NCI-H2196 (cell line): ENCODE results near the gene AGO4.
"Not testable (repeated sequence)": the region's sequence is repeated elsewhere in the genome, so short reads cannot be mapped to it uniquely, and the experiment has no call there.

Source experiments
- DNase-seq: peaks from one replicate; lab custom pipeline; 2025; ENCODE audit not compliant: unreplicated experiment; lab: John Stamatoyannopoulos, UW

The AGO4 gene

DNA sequence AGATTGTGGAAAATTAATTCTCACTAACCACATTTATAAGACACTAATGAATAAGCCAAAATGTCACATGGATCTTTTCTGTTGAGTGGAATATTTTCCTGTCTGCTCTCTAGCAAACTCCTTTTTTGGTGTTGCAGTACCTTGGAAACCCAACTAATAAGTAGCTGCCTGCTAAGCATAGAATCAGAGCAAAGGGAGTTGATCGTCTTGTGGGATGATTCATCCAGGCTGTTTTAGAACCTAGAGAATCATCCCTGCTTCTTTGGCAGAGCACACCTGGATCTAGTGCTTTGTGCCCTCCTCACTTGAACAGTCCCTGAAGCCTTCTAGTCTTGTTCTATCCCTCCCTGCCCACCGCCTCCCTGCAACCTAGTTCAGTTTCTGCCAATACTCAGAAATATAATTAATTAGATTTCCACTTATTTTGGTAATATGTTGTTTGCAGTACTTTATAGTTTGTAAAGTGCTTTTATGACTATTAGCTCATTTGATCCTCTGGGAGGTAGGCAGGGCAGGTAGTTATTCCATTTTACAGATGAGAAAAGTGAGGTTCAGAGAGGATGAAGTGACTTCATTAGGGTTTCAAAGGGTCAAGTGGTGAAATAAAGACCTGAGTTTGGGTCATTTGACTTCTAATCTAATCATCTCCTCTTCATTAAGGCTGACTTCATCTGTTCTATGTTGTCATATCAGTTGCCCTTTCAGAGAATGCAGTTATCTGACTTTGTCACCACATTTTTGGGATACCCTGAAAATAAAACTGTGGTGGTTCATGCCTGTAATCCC is 2.5 kb downstream of the AGO4 start:
- no peak for DNase-seq

DNA sequence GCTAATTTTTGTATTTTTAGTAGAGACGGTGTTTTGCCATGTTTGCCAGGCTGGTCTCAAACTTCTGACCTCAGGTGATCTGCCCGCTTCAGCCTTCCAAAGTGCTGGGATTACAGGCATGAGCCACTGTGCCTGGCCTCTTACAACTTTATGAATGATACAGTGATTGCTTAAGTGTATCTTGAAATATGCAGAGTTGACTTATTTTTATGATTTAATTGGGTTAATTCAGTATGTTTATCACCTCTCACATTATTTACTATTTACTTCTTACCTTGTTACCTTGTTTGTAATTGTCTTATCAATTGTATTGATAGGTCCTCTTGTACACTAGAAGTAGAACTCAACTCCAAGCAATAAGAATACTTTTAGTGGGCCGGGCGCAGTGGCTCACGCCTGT is 4.9 kb downstream of the AGO4 start:
- DNase-seq = not testable (repeated sequence)

DNA sequence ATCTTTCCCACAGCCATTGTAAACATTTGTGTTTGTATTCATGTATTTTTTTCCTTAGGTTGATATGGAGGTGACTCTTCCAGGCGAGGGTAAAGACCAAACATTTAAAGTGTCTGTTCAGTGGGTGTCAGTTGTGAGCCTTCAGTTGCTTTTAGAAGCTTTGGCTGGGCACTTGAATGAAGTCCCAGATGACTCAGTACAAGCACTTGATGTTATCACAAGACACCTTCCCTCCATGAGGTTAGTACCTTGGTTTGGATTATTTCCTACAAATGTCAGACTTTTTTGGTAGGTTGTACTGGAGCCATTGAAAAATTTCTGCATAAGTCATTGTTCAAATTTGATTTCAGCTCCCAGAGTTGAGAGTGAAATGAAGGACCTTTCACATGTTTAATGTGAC is 17.4 kb downstream of the AGO4 start:
- no peak for DNase-seq

DNA sequence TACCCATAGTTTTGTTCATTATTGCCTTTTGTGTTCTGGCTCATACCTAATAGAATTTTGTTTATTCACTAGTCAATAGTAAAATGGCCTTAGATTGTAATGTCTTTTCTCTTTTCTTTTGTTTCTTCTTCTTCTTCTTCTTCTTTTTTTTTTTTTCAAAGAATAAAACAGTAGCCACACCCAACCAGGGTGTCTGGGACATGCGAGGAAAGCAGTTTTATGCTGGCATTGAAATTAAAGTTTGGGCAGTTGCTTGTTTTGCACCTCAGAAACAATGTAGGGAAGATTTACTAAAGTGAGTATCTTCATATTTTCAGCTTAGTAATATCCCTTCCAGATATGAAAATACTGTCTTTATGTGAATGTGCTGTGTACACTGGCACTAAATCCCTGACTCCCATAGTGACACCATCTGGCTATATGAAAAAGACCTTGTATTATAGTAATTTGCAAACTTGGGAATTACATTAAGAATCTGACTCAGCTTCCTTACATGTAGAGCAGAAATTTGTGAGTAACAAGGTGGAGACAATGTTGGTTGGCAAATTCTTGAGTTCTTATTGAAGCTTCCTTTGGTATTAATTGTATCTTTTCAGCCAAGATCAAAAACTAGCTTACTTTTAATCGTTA is 24.6 kb downstream of the AGO4 start:
- DNase-seq = no peak

DNA sequence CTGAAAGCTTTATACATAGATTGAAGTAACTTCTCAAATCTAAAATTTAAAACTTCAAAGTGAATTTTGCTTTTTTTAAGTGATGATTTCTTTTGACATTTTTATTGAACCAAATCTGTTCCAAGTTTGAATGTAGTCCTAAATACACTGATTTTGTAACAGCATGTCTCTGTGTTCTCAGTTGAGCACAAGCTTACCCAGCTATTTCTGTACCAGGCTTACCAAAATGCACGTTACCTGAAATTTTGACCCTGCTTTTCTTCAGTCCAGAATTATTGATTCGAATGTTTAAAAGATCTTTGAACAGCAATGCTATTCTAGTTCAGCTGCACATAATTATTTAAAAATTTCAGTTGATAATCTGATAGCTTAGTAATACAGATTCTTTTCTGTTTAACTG is 25.6 kb downstream of the AGO4 start:
- no peak for DNase-seq

DNA sequence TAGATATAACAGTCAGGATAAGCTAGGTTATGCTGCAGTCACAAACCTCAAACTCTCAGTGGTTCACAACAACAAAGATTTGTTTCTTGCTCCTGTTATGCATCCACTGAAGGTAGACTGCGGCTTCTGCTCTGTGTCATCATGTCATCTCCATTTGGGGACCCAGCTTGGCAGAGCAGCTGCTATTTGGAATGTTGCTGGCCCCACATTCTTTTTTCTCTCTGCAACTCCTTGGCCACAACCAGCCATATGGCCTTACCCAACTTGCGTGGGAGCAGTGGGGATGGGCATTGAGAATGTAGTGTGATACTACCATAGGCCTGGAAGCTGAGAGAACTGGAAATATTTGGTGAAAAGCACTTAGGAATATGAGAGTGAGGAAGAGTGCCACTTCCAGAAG is 26.4 kb downstream of the AGO4 start:
- no peak for DNase-seq

DNA sequence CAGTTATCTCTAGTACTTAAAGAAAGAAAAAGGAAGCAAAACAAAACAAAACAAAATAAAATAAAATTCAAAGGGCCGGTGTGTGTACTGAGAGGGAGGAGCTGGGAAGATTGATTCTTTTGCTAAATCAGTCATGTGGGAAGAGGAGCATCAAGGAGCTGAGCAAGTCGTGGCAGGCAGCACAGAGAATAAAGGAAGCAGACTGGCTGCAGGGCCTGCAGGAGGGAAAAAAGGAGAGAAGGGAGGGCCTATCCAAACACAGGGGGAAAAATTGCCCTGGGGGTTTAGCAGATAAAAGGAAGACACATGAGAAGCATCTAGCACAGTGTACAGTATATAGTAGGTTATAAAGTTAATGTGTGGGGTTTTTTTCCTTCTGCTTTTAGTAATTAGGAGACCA is 27.6 kb downstream of the AGO4 start:
- no peak for DNase-seq

DNA sequence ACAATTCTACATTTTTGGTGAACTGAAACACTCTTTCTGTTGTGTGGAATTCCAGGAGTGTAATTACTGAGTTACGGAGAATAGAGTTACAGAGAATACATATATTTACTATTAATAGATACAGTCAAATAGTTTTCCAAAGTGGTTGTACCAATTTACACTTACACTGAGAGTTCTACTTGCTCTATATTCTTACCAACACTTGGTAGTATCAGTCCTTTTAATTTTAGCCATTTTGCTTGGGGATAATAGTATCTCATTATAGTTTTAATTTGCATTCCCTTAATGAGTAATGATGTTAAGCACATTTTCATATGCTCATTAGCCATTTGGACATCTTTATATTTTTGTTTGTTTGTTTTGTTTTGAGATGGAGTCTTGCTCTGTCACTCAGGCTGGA is 28.9 kb downstream of the AGO4 start:
- DNase-seq = no peak

DNA sequence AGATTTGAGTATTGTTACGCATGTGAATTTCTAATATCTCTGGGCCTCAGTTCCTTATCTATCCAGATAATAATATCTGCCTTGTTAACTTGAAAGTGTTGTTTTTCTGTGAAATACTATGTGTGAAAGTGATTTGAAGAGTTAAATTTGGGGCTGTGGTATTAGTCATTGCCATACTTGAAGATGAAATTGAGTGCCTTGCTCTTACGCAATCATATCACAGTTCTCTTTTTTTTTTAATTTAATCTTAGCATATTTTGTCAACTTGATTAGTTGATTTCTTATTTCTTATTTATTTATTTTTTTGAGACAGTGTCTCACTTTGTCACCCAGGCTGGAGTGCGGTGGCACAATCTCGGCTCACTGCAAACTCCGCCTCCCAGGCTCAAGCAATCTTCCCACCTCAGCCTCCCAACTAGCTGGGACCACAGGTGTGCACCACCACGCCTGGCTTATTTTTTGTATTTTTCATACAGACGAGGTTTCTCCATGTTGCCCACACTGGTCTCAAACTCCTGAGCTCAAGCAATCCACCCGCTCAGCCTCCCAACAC is 31.0 kb downstream of the AGO4 start:
- no peak for DNase-seq

DNA sequence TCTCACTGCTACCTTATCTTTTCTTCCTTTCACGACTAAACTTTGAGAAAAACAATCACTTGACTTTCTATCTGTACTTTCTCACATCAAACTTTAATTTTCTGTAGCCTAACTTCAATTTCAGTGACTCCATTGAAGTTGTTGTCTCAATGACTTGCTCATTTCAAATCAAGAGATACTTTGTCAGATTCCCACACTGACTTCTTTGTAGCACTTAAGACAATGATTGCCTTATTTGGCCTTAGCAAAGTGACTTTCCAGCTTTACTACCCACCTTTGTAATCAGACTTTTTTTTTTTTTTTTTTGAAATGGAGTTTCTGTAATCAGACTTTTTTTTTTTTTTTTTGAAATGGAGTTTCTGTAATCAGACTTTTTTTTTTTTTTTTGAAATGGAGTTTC is 37.0 kb downstream of the AGO4 start:
- DNase-seq = no peak

DNA sequence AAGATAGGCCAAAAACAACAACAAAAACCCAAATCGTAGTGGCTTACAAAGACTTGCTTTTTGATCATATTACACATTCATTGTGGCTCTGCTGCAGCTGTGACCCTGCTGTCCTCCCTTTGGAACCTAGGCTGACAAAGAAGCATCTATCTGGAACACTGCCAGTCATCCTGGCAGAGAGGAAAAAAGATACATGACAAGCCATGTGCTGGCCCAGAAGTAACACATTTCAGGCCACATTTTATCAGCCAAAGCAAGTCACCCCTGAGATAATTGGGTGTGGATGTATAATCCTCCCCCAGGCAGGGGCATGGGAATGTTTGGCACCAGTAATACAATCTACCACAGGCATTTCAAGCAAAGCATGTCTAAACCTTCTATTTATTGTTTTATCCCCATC is 38.0 kb downstream of the AGO4 start:
- no peak for DNase-seq

DNA sequence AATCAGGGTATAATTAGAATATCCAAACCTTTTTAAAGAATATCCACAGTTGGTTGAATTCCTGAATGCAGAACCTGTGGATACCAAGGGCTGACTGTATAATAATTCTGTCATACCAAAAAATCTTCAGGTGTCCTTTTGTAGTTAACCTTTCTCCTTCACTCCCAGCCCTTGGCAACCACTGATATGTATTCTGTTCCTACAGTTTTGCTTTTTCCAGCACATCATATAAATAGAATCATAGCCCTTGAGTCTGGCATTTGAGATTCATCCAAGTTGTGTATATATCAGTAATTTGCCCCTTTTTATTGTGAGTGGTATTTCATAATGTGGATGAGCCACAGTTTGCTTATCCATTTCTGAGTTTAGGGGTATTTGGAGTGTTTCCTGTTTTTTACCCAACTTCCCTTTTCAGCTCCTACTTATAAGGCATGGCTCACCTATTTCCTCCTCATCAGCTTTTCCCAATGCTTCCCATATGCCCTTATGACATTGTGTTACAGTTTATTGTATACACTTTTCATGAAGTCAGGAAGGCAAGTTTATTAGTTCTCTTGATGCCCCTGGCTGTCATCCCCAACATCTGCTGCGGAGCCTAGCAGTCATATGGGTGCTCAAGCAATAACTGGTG is 40.2 kb downstream of the AGO4 start:
- no peak for DNase-seq

DNA sequence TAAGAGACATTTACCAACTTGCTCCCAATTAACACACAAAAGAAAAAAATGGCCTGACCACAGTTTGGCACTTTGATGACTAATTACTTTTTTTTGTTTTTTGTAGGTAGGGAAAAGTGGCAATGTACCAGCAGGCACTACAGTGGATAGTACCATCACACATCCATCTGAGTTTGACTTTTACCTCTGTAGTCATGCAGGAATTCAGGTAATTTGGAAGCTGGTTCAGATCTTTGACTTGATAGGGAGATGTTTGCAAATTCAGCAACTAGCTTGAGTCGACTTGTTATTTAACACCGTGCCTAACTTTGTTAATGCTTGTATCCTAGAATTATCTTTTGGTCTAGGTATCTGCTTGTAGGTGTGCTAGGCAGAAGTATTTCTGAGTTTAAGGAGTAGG is 42.2 kb downstream of the AGO4 start:
- DNase-seq = no peak

DNA sequence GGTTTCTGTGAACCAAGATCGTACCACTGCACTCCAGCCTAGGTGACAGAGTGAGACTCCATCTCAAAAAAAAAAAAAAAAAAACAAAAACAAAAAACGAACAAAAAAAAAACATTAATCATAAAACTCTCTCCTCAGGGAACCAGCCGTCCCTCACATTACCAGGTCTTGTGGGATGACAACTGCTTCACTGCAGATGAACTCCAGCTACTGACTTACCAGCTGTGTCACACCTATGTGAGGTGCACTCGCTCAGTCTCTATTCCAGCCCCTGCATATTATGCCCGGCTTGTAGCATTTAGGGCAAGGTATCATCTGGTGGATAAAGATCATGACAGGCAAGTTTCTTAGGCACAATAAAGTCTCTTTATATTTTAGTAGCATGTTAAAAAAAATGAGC is 42.9 kb downstream of the AGO4 start:
- DNase-seq = no peak

DNA sequence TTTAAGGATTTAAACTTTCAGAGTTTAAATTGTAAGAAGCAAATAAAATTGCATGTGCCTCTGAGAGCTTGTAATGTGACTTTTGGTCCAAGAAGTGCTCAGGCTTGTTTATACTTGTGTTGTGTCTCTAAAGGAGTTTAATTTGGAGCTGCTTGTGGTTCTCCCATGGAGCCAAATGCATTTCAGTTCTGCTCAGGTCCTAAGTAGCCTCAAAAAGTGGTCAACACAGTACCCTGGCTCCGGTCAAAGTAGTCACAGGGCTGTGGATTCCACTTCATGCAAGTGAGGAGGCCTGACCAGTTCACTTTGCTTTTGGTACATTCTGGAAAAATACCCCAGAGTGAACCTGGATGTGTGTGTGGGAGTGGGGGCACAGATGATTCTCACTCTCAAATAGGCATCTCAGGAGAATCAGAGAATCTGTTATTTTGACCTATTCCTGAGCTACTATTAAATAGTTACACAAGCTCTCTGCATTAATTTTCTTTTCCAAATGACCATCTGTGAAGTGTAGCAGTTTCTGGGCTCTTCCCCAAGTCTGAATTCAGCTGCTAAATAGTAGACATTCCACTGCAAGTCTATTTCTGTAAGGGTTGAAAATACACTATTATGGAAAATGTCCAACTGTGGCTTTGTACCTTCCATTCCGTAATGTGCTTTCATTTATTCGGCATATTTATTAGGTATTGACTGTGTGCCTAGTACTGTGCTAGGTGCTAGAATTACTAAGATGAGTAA is 43.5 kb downstream of the AGO4 start:
- no peak for DNase-seq

DNA sequence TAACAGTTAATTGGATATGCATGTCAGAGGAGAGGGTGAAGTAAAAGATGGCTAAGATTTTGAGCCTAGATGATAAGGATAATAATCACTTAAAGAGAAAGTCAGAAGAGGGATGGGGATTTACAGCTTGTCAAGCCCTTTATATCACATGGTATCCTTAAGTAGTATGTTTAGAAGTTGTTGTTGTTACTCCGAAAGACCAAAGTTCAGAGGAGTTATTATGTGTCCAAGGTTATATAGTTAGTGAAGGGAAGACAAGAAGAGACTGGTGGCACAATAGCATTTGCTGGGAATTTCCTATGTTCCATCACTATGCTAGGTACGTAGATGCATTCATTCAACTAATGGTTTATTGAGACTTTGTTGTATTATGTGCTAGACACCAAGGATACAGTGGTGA is 44.4 kb downstream of the AGO4 start:
- no peak for DNase-seq

DNA sequence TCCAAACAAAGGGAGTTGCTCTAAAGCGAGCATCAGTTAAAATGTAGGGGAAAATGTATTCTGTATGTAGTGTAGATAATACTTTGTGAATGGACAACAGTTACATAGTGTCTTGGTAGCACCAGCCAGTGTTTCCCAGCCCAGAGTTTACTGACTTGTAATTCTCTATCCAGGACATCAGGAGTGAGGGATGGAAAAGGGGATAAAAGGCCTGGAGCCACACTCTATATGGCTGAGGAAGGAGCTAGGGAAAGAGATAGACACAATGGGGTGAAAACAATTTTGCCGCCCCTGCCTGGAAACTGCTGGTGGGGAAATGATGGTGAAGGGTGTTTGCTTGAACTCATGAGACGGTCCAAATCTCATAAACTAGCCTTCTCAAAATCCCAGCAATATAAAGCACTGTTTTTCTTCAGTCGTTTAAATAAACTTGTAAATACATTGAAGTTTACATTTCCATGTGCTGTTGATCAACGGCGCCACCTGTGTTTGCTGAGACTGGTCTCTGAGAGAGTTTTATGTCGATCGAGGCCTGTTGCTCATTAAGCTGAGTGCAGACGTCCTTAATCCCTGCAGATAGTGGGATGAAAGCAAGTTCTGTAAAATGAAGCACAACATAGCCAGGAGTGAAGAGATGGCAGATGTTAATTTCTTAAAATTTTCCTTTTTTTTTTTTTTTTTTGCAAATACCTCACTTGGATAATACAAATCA is 47.3 kb downstream of the AGO4 start:
- DNase-seq = no peak

DNA sequence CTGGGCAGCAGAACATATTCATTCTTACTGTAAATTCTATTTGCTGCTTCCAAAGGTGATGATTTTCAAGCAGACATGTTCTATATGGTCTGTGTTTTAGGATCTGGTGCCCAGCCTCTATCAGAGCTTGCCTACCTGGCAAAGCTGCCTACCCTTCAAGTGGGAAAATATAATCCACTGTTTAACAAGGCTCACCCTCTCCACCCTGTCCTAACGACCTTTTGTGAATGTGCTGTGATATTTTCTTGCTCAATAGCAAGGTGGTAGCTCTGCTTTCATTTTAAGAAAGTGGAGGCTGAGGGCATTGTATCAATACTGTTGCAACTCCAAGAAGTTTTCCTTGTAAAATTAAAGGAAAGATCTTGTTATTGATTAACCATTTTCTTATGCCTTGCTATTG is 49.1 kb downstream of the AGO4 start:
- no peak for DNase-seq

DNA sequence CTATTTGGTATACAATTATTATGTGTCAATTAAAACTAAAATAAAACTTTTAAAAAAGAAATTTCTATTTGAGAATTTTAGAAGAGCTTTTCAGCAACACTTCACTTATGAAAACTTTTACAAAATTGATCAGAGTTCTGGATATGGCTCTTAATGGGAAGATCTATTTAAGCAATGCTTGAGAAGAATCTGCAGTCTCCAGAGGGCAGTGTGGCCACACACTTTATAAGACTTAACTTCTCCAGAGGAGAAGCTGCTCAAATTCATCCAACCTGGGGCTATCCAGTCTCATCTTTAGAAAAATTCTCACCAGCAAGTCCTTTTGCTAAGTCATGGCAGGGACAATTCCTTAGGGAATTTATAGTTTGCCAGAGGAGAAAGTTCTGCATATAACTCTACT is 50.0 kb downstream of the AGO4 start:
- DNase-seq = no peak

DNA sequence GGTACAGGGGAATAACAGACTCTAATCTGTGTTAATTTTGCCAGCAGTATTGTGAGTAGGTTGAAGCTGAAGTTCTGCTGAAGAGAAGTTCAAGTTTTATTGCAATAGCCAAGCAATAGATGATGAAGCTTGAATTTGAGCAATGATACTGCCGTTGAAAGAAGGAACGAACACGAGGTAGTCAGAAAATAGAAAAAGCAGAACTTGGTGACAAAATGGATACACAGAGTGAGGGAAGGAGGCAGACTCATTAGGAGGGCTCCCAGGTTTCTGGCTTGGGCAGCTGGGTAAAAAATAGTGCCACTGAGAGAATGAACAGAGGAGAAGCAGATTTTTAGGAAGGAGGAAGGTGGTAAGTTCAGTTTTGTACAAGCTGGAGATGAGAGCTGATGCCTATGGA is 52.9 kb downstream of the AGO4 start:
- DNase-seq = no peak

DNA sequence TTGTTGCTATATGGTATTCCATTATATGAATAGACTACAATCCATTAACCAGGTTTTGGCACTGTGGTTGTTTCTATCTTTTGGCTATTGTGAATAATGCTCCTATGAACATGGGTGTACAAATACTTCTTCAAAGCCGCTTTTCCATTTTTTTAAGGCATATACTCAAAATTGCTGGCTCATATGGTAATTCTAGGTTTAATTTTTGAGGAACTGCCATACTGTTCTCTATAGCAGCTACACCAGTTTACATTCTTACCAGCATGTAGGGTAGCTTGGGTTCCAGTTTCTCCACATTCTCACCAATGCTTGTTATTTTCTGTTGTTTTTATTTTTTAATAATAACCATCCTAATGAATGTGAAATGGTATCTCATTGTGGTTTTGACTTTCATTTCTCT is 55.3 kb downstream of the AGO4 start:
- DNase-seq = no peak
